Raji (cell line): ENCODE results near the gene RAB11FIP5.

Experiments used
- POLR2A ChIP-seq: IDR thresholded peaks from 2 replicates; pipeline ENCODE4 v1.6.1; 2011; ENCODE audit warnings: low read depth, low read length, control low read depth; ENCODE audit not compliant: insufficient read depth

Gene RAB11FIP5, protein sequence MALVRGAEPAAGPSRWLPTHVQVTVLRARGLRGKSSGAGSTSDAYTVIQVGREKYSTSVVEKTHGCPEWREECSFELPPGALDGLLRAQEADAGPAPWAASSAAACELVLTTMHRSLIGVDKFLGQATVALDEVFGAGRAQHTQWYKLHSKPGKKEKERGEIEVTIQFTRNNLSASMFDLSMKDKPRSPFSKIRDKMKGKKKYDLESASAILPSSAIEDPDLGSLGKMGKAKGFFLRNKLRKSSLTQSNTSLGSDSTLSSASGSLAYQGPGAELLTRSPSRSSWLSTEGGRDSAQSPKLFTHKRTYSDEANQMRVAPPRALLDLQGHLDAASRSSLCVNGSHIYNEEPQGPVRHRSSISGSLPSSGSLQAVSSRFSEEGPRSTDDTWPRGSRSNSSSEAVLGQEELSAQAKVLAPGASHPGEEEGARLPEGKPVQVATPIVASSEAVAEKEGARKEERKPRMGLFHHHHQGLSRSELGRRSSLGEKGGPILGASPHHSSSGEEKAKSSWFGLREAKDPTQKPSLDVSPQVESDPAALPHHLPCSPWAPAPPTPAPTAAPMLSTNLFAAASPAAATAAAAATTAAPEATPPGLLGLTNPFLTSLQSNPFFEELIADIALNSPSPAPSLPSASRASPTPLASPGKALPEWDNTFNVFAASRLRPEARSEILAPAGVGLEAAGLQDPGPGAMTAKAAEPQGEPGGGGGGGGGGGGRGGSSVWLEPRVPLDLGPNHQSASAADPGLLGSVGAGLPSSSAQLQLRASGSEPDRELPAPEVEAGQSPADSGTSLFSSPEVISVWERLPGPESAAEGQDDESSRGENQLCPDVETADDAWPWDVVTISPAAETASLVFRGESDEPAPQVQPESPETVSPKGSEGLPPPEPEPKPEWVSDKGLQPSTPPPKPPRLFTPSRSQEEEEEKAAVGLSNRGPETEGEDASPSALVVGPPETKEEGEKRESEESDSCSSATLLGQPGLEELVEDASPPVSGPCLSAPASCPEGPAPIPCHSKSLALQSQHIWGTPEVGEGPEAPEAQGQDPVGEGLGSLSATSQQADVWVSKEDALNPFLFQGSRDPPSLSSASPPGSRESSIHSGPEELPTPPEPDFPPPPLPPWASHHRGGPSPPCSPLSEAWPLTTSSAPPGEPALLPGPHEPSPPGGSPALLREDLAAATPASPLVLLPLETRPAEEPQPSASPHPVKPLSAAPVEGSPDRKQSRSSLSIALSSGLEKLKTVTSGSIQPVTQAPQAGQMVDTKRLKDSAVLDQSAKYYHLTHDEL (N-terminal part only)

GRCh38 chr2:73112913-73113854 is at the start of gene RAB11FIP5:
Gene RAB11FIP5 (minus strand): TSS chr2:73112948. CDS start chr2:73112777, 171 bp downstream.
- TF ChIP-seq POLR2A, result no peak

DNA sequence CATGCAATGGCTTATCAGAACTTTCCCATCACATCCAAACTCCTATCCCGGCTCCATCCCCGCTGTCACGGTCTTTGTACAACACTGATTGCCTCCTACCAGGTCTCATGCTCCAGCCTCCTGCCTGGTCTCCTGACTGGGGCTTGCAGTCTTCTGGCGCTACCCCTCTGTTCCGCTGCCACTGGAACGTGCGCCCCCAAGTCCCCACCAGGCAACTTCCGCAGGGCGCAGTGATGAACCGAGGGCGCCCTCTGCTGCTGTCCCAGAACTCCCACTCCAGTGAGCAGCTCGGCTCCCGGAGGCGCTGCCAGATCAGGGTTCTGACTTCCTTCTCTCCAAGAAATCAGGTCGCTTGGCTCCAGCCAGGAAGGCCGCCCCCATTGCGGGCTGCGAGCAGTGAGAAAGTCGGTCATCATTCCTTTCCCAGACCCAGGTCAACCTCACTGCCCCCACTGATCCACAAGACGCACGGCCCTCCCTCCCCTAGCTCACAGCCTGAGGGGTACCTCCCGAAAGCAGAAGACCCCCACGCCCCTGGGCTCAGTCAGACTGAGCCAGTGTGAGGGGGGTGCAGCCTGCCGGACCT is 43.9 kb upstream of the RAB11FIP5 start:
- TF ChIP-seq POLR2A, result no peak

DNA sequence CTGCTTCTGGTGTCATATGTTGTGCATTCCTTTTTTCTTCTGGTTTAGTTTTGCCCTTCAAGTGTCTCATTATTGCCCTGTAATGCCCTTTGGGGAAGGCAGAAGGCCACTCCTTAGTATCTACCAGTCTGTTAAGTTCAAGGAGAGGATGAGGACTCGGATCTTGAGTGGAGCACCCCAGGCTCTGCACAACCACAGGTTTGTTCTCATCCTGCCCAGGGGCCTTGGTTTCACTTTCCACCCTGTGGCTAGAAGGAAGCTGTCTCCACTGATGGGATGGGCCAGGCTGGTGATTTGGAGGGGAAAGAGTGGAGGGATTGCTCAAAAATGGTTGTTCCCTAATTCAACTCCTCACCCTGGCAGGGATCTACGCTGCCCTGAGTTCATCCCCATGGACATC is 30.2 kb upstream of the RAB11FIP5 start:
- TF ChIP-seq POLR2A, result no peak

- no peak for TF ChIP-seq POLR2A
Observed at GRCh38 chr2:73141896-73142295, 29.1 kb upstream of the RAB11FIP5 start.

GRCh38 chr2:73135236-73135635 is 22.5 kb upstream of the RAB11FIP5 start:
- no peak for TF ChIP-seq POLR2A

GRCh38 chr2:73134471-73134870 is 21.7 kb upstream of the RAB11FIP5 start:
- TF ChIP-seq POLR2A, result no peak

DNA sequence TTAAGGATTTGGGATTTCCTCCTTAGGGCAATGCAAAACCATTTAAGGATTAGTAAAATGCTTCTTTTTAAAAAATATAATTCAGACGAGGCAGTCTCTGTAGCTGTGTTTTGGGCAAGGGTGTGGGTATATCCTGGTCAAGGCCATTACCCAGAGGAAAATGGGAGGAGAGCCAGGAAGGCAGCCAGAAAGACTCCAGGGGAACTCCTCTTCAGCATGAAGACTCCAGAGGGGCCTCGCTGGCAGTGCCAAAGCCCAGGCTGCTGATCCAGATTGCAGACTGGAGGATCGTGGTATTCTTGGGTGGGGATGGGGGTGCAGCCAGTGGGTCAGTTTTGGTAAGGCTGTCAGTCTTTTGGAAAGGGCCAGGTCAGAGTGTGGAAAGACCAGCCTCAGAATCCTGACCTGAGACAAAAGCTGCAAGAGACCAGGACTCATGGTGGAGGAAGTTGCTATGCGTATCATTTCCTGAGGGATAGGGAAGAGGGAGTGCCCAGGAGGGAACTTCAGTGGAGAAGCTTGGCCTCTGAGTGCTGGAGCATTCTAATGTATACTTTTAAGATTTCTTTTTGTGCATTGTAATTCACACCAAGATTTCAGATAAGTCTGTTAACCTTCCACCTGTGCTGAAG is 20.9 kb upstream of the RAB11FIP5 start:
- no peak for TF ChIP-seq POLR2A

- TF ChIP-seq POLR2A, result no peak
Observed at GRCh38 chr2:73131807-73132206, 19.1 kb upstream of the RAB11FIP5 start.

DNA sequence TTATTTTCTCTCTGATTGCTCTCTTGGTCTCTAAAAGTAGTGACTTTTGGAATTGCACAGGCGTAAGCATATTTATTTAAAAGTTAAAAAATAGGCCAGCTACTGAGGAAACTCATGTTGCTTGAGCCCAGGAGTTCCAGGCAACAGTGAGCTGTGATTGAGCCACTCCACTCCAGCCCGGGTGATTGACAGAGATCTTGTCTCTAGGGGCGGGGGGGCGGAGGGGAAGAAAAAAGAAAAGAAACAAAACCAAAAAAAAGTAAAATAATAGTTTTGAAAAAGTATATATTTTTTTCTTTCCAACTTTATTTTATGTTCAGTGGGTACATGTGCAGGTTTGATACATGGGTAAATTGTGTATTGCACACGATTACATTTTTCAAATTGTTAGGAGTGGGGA is 18.0 kb upstream of the RAB11FIP5 start:
- no peak for TF ChIP-seq POLR2A

DNA sequence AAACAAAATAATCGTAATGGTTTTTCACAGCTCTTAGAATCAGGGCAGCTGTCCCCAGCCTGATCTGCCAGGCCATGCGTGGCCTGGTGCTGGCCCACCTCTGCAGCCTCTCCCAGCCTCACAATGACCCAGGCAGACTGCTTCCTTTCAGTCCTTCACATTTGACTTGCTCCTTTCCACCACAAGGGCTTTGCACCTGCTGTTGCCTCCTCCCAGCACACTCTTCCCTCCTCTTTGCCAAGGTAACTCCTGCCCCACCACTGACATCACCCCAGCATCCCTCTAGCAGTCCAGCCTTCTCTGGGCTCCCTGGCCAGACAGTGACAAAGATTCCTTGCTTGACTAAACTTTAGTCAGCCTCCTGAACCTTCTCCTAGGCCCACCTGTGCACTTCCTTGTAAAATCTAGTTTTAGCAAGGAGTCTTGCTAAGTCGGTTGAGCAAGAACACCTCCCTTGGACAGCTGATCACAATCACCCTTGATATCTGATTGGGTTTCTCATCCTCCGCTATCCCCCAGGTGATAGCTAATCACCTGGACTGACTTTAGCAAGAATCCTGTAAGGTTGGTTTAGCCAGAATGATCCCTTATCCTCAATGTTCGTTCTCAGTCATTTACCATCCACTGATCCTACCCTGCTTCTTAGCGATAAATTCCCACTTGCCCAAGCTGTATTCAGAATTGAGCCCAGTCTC is 16.2 kb upstream of the RAB11FIP5 start:
- TF ChIP-seq POLR2A, result no peak

- no peak for TF ChIP-seq POLR2A
Observed at GRCh38 chr2:73122536-73122935, 9.8 kb upstream of the RAB11FIP5 start.

- no peak for TF ChIP-seq POLR2A
Observed at GRCh38 chr2:73117441-73117840, 4.7 kb upstream of the RAB11FIP5 start.

GRCh38 chr2:73116182-73116960 is 3.6 kb upstream of the RAB11FIP5 start:
- TF ChIP-seq POLR2A, result no peak
